Effector memory CD8-positive, alpha-beta T cell (primary cell): ENCODE data around the gene SHANK2.

Experiments used
- ATAC-seq: fragments of 150-1000 bp; cut with Tn5 transposase; replicated peaks from 2 replicates; pipeline ENCODE4 v1.10.0; 2021; ENCODE audit warnings: mild to moderate bottlenecking, moderate library complexity
- DNase-seq, 3 experiments: peaks; one replicate each; pipeline ENCODE4 v3.0.0; 2021
- H3K27ac Mint-ChIP-seq, 2 donors: one replicate each; pipeline ENCODE4 v1.8.0; 2022; ENCODE audit warnings: mild to moderate bottlenecking in 2 of 2, mixed read lengths in 2 of 2, moderate library complexity in 2 of 2
- H3K27me3 Mint-ChIP-seq, 2 donors: one replicate each; pipeline ENCODE4 v1.8.0; 2022; ENCODE audit warnings: mixed read lengths in 2 of 2
- H3K36me3 Mint-ChIP-seq: one replicate; pipeline ENCODE4 v1.8.0; 2022; ENCODE audit warnings: mild to moderate bottlenecking, moderate library complexity, mixed read lengths; ENCODE audit not compliant: insufficient read depth
- H3K4me1 Mint-ChIP-seq, 2 donors: one replicate each; pipeline ENCODE4 v1.8.0; 2022; ENCODE audit warnings: low read depth in 2 of 2, mixed read lengths in 2 of 2
- H3K4me3 Mint-ChIP-seq, 2 donors: one replicate each; pipeline ENCODE4 v1.8.0; 2022; ENCODE audit warnings: mild to moderate bottlenecking in 2 of 2, mixed read lengths in 2 of 2, moderate library complexity in 2 of 2
- H3K9me3 Mint-ChIP-seq, 2 donors: one replicate each; pipeline ENCODE4 v1.8.0; 2022; ENCODE audit warnings: mixed read lengths in 2 of 2
- total RNA-seq, 9 experiments: gene quantifications; one replicate each; lab custom pipeline; 2026; lab: John Stamatoyannopoulos, UW

SHANK2 gene
- total RNA-seq, result 0 to 0.19 (median 0) reads per million in 9 experiments

GRCh38 chr11:71252269-71252769 lies at the start of gene SHANK2:
TSS of gene SHANK2 (minus strand) at chr11:71252577. CDS start at chr11:71147326, 105,251 bp downstream.
- peaks cover 3% of the 10 kb centered on the region for H3K36me3 Mint-ChIP-seq
- no peak for ATAC-seq
- H3K4me1 Mint-ChIP-seq, result no peaks in the 10 kb centered on the region
- no peaks in the 10 kb centered on the region for H3K9me3 Mint-ChIP-seq
- H3K27ac Mint-ChIP-seq, result no peak within 1 kb of the TSS
- H3K27me3 Mint-ChIP-seq, result peaks cover 49 to 72% of the 10 kb centered on the region in 2 donors
- no peak within 1 kb of the TSS for H3K4me3 Mint-ChIP-seq
- no peak for DNase-seq

DNA sequence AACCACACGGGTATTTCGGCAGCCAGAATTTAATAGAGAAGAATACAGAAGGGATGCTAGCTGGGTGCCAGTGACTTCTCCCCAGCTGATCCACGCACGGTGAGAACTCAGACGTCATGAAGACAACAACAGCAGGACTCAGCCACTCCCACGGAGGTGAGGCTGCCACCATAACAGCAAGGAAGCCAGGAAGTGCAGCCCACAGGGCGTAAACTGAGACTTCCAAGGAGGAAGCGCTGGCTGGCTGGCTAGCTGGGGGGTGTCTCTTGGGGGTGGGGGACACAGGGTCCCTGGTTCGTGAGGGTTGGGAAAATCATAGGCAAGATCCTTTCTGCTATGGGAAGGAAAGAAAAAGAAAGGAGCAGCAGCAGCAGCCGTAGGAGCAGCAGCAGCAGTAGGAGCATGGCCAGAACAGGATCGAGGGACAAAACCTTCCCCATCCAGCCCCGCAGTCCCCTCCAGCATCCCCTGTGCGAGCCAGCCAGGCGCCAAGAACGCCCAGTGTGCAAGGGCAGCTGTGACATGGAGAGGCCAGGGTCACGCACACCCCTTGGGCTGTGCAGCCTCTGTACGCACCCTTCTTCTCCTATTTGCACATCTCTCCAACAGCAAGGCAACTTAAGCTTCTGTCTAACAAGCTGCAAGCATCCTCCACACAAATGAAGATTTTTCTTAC lies 49.6 kb upstream of the SHANK2 start:
- H3K27me3 Mint-ChIP-seq, result peaks cover 54 to 82% of the 10 kb centered on the region in 2 donors
- no peak for ATAC-seq
- DNase-seq, result no peak

GRCh38 chr11:71301046-71301857 lies 48.9 kb upstream of the SHANK2 start:
- Mint-ChIP-seq H3K36me3 (no peaks in the 10 kb centered on the region), H3K27me3 (peaks cover 54 to 87% of the 10 kb centered on the region in 2 donors), H3K4me1 (peaks cover 0 to 2% of the 10 kb centered on the region in 2 donors), H3K9me3 (no peaks in the 10 kb centered on the region), H3K4me3 (no peak overlapping the region), H3K27ac (no peak overlapping the region)
- ATAC-seq (no peak), DNase-seq (no peak)

More for the DNA sequence above, 49.6 kb upstream of the SHANK2 start:
- H3K9me3 Mint-ChIP-seq, result no peaks in the 10 kb centered on the region
- H3K4me3 Mint-ChIP-seq, result no peak overlapping the region
- H3K27ac Mint-ChIP-seq, result no peak overlapping the region
- H3K36me3 Mint-ChIP-seq, result no peaks in the 10 kb centered on the region
- peaks cover 0 to 2% of the 10 kb centered on the region in 2 donors for H3K4me1 Mint-ChIP-seq

DNA sequence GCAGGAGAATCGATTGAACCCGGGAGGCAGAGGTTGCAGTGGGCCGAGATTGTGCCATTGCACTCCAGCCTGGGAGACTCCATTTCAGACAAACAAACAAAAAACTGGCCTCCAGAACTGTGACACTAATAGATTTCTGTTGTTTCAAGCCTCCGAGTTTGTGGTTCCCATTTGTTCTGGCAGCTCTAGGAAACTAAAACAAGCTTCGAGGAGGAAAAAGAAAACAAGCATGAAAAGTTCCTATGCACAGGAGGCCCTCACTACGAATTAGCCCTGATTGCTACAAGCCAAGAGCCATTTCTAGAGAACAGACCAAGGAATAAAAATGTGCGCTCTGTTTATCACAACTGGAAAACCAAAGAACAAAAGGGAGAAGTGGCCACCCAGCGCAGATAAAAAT lies 47.8 kb upstream of the SHANK2 start:
- Mint-ChIP-seq H3K4me1 (no peaks in the 10 kb centered on the region), H3K27me3 (peaks cover 62 to 92% of the 10 kb centered on the region in 2 donors), H3K4me3 (no peak overlapping the region), H3K9me3 (no peaks in the 10 kb centered on the region), H3K27ac (no peak overlapping the region), H3K36me3 (no peaks in the 10 kb centered on the region)
- ATAC-seq, result no peak
- no peak for DNase-seq

- peaks cover 52 to 92% of the 10 kb centered on the region in 2 donors for H3K27me3 Mint-ChIP-seq
Observed at GRCh38 chr11:71298761-71299181, 46.4 kb upstream of the SHANK2 start.

DNA sequence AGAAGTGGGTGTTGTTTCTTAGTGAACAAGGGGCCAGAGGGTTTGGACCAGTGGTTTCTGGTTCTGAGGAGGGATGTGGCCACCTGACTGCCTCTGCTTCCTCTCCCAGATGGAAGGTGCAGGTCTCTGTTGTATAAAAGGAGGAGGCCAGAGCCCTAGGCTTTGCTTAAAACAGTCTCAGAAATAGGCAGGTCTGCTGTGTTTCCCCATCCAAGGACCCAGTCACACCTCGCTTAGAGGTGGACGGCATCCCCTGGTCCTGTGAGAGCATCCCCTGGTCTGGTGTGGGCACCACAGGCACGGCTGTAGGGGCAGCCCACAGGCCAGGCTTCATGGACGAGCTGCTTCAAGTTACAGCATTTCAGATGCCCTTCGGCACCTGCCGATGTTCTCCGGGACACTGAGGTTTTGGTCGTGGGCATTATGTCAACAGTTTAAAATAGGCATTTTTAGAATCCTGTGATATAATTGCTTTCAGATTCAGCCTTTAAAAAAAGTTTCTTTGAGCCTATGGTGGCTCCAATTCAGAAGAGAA lies 45.7 kb upstream of the SHANK2 start:
- Mint-ChIP-seq H3K27ac (no peak overlapping the region), H3K4me1 (no peaks in the 10 kb centered on the region), H3K27me3 (peaks cover 47 to 95% of the 10 kb centered on the region in 2 donors), H3K9me3 (no peaks in the 10 kb centered on the region), H3K36me3 (no peaks in the 10 kb centered on the region), H3K4me3 (no peak overlapping the region)
- ATAC-seq, result no peak
- no peak for DNase-seq

More at GRCh38 chr11:71298761-71299181, 46.4 kb upstream of the SHANK2 start:
- Mint-ChIP-seq H3K9me3 (no peaks in the 10 kb centered on the region), H3K4me1 (no peaks in the 10 kb centered on the region), H3K27ac (no peak overlapping the region), H3K36me3 (no peaks in the 10 kb centered on the region), H3K4me3 (no peak overlapping the region)
- ATAC-seq (no peak), DNase-seq (no peak)

DNA sequence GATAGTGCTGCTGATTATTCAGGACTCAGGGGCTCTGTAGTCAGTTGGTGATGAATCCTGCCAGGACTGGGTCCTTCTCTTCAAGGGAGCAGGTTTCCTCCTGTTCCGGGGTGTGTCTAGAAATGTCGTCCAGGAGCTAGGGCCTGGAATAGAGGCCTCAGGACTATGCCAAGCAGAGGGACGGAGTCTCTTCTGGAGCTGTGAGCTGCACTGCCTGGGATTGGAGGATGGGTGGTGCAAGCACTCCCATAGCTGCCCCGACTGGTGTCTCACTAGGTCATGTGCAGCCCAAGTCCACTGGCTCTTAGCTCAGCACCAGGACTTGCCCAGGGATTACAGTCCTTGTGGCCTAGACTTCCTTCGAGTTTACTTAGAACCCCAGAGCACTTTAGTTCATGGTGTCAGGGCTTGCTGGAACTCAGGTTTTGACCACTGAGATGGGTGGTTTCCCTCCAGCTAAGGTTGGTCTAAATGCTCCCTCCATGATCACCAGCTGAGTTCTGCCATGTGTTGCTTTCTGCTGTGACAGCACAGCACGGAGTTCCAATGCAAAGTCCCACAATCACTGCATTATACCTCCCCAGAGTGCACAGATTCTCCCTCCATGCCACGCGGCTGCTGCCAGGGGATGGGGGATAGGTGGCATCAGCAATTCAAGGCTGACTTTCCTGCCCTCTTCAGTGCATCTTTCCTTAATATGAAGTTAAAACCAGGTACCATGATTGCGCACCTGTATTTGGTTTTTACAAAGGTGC lies 42.6 kb upstream of the SHANK2 start:
- DNase-seq, result no peak
- no peak for ATAC-seq
- peaks cover 22 to 78% of the 10 kb centered on the region in 2 donors for H3K27me3 Mint-ChIP-seq
- H3K4me1 Mint-ChIP-seq, result no peaks in the 10 kb centered on the region
- H3K36me3 Mint-ChIP-seq, result no peaks in the 10 kb centered on the region
- no peak overlapping the region for H3K4me3 Mint-ChIP-seq
- peaks cover 2 to 10% of the 10 kb centered on the region in 2 donors for H3K9me3 Mint-ChIP-seq
- H3K27ac Mint-ChIP-seq, result no peak overlapping the region

GRCh38 chr11:71293961-71294782 lies 41.8 kb upstream of the SHANK2 start:
- peaks cover 24 to 77% of the 10 kb centered on the region in 2 donors for H3K27me3 Mint-ChIP-seq
- DNase-seq (no peak), ATAC-seq (no peak)
- H3K27ac Mint-ChIP-seq, result no peak overlapping the region
- no peaks in the 10 kb centered on the region for H3K4me1 Mint-ChIP-seq
- no peaks in the 10 kb centered on the region for H3K36me3 Mint-ChIP-seq
- H3K4me3 Mint-ChIP-seq, result no peak overlapping the region
- peaks cover 2 to 17% of the 10 kb centered on the region in 2 donors for H3K9me3 Mint-ChIP-seq

DNA sequence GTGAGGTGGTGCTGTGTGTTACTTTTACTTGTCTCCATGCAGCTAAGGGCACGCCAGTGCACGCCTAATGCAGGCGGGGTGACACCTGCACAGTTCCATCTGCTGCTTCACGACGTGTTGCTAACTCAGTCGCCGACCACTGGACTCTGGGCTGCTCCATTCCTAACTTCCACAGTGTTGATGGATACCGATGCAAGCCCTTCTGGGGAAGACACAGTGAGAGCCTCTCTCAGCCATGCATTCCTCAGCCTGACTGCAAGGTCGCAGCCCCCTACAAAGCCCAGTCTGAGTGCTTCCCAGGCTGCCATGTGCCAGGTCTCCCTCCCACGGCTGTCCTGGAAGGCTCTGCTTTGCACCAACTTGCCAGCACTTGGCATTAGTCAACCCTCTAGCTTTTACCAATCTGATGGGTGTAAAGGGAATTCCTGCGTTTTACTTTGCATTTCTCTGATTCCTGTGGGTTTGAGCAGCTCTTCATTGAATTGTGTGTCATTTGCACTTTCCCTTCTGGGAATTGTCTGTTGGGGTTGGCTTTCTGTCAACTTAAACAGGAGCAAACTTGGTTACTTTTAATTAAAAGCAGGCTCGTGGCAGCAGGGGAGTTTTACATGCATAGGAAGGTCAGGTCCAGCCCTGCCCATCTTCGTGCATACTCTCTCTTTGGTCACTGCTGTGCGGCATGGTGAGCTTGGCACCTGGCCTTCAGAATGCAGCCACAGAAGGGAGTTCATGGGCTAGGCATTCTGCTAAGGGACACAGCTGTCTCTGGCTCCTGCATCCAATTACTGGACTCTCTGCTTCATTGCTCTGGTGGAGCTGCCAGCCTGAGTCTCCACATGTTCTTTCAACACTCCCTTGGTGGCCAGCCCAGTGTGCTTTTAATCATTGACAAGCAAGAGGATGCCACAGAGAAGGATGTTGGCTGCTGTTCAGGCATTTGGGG lies 34.6 kb upstream of the SHANK2 start:
- Mint-ChIP-seq H3K36me3 (no peaks in the 10 kb centered on the region), H3K27me3 (peaks cover 24 to 56% of the 10 kb centered on the region in 2 donors), H3K4me1 (no peaks in the 10 kb centered on the region), H3K4me3 (no peak overlapping the region), H3K27ac (no peak overlapping the region), H3K9me3 (peaks cover 2 to 17% of the 10 kb centered on the region in 2 donors)
- no peak for ATAC-seq
- DNase-seq, result no peak

DNA sequence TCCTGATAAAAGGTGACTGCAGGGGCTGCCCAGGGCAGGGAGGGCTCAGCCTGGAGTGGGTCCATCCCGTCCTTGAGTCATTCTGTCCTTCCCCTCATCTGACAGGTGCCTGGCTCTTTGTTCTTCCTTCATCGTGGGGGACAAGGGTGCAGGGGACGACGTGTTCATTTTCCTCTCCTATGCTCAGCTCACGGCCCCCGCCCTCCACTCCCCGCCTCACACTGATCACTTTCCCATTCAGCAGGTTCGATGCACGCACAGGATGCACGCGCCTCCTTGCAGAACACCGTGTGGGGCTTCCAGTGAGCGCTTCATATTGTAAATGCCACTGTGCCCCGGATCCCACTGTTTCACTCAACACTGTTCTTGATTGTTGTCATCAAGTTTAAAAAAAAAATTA lies 32.7 kb upstream of the SHANK2 start:
- Mint-ChIP-seq H3K4me1 (no peaks in the 10 kb centered on the region), H3K36me3 (no peaks in the 10 kb centered on the region), H3K27me3 (peaks cover 24 to 49% of the 10 kb centered on the region in 2 donors), H3K27ac (no peak overlapping the region), H3K9me3 (peaks cover under 1 to 8% of the 10 kb centered on the region in 2 donors), H3K4me3 (no peak overlapping the region)
- DNase-seq (no peak), ATAC-seq (no peak)

- Mint-ChIP-seq H3K4me3 (no peak overlapping the region), H3K27ac (no peak overlapping the region), H3K36me3 (no peaks in the 10 kb centered on the region), H3K4me1 (no peaks in the 10 kb centered on the region), H3K27me3 (peaks cover 21 to 44% of the 10 kb centered on the region in 2 donors), H3K9me3 (peaks cover 0 to 3% of the 10 kb centered on the region in 2 donors)
- DNase-seq, result no peak
- no peak for ATAC-seq
Observed at GRCh38 chr11:71284525-71285092, 32.2 kb upstream of the SHANK2 start.
